HL-60/S4 treated with retinoic acid at 250 ng/mL for 4 days and 3 days (cell line): Measurements from ENCODE around the gene HOXB5.

ENCODE experiments used
- in situ Hi-C: fragments of 300-500 bp; cut with MboI; formaldehyde crosslinking; loops from 2 replicates; pipeline ENCODE4 v1.7.0; 2022; ENCODE audit warnings: low sequenced_read_pairs

The HOXB5 gene

DNA sequence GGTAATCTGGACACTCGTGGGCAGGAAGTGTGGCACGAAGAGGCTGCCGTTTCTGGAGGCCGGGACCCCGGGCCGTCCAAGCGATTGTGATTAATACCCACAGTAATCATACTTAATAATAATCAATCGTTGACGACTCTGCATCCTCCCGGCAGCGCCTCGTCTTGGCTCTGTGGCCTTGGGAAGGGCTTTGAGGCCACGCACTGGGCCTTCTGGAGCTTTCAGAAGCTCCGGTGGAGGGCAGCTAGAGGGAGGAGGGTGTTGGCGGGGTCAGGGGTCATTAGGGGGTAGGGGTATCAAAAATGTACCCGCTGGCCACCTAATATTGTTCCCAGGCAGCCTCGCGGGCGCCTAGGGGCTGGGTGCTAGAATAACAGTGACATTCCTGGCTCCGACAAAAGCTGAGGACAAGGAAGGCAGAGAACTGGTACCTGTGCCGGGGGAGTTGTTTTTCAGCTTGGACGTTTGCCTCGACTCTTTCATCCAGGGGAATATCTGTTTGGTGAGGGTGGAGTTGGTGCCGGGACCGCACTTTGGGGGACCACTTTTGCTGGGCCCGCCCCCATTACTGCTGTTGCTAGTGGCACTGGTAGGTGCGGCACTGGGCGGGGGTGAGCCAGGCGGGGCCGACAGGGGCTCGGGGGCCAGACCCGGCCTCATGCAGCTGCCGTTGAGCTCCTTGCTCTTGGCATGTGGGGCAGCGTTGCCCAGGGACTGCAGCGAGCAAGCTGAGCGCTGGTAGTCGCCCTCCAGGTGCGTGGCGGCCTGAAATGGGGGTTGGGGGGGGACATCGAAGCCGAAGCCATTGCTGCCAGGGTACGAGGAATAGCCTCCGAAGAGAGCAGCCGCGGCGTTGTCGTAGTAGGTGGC is 41.7 kb downstream of the HOXB5 start:
- in situ Hi-C loops, result no loop called here

GRCh38 chr17:48551214-48551555 is 42.4 kb downstream of the HOXB5 start:
- in situ Hi-C loops, result no loop called here

- in situ Hi-C loops, result no loop called here
These were observed 42.9 kb downstream of the HOXB5 start for GRCh38 chr17:48550502-48551213.

DNA sequence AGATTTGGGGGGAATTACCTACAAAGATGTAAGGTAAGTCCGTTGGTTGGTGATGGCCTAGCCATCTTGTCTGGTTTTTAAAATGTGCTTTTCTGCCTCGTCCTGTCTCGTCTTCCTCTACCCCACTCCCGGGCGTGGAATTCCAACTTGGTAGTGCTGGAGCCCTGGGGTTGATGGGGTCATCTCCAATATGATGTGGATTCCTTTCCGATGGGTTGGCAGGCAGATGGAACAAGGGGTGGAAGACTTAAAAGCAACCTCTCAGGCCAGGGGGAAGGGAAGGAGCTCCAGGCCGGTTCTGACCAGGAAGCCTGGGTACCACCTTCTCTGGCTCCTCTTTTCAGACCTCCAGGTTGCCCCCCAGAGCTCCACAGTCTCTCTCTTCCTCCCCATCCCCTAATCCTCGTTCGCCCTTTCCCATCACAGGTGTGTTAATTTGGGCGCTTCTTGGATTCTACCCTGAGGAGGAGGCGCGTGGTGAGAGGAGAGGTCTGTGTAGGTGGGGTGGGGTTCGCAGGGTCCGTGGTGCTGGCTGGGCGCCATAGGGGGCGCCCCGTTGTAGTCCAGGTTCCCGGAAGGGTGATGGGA is 43.6 kb downstream of the HOXB5 start:
- in situ Hi-C loops, result no loop called here

- in situ Hi-C loops, result no loop called here
These were observed 44.3 kb downstream of the HOXB5 start for GRCh38 chr17:48549281-48549630.

GRCh38 chr17:48548523-48549280 is 44.9 kb downstream of the HOXB5 start:
- in situ Hi-C loops, result no loop called here

DNA sequence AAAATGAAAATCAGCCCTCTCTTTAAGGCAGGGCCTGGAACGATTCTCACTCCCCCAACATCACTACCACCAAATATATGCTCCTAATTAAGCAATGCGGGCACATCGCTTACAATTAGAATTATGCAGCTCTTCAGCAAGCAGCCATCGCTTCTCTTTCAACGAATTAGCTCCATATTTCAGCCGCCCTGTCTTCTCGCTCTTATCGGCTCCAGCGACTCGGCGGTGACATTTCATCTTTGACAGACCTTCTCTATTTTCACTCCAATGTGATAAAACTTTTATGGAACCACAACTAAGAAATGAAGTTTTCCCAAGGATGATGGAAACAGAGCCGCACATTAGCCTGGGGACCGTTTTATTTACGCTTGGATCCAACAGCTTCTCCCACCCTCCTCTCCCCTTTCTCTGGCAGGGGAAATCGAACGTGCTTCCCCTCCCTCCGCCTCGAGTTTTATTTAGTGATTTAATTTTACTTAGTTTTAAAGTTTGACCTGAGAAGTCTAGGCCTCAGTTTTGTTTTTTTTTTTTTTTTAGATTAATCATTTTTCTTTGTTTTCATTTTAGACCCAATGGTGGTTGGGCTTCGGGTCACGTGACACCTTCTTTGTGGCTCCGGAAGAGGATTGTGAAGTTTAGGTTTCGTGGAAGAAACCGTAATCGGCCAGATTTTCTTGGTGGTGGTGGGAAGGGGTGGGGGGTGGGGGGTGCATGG is 45.6 kb downstream of the HOXB5 start:
- in situ Hi-C loops, result no loop called here

DNA sequence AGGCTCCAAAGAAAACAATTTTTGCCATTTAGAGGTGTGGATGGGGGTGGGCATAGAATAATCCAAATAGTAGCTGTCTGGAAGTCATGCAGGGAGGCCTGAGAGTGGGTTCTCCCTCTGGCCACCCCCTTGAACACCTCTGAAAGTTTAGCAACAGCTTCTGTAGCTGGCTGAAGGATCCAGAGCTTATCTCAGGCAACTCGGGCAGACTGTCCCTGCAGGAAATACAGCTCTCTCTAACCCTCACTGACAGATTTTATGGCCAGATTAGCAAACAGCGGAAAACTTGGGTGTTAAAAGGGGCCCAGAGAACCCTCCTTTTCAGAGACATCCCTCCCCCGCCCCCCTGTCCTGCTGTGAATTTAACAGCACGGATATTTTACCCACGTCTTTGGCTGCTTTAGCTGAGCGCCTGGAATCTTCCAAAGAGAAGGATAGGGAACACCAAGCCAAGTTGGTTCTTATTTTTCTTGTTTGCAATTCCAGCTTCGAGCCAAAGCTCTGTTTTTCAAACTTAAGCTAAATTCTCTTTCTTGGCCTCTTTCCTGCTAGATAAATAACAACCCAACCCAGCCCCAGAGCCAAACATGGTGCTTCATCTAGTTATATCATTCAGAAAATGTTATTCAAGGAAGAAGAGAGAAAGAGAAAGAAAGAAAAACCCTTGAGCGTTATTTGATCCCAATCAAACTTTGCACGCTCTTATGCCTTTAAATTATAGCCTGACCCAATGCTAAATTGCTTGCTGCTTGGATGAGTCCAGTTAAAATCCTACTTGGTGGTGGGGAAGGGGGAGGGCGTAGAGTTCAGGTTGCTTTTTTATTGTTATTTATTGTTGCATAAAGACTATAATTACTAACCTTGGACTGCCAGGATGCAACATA is 46.4 kb downstream of the HOXB5 start:
- in situ Hi-C loops, result no loop called here

GRCh38 chr17:48546137-48546923 is 47.2 kb downstream of the HOXB5 start:
- in situ Hi-C loops, result no loop called here

DNA sequence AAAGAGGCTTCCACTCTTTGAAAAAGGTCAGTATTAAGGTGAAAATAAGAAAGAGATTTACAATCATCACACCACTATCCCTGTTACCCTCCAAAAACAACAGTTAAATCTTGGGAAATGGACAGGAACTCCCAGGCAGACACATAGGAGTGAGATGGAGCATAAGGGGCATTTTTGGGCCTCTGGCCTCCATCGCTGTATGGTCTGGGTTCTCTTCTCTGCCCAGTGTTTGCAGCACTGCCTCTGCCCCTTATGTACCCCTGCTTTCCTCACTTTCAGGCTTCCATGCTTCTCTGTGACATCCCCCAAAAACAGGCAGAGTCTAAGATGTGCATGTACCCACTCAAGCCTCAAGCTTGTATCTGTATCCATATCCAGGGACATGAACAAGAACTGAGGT is 48.0 kb downstream of the HOXB5 start:
- in situ Hi-C loops, result no loop called here

DNA sequence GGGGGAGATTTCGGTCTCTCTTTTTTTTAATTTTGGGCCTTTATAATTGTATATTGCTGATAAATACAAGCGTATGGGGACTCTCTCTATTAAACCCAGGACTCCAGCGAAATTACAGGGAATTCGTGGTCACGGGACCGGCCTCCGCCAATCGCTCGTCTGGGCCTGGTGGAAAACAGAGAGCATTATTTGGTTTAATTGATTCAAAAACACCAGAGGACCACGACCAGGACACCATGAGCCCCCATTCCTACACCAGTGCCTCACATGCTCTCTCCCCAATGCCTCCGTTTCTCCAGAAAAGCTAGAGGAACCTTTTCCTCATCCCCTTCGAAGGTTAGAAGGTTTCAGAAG is 48.6 kb downstream of the HOXB5 start, which contains the start of gene HOXB2:
TSS of gene HOXB2 (minus strand) at position 88 of the 354 bp plus-strand sequence. CDS start 198 bp downstream, outside the sequence.
- in situ Hi-C loops, result no loop called here

DNA sequence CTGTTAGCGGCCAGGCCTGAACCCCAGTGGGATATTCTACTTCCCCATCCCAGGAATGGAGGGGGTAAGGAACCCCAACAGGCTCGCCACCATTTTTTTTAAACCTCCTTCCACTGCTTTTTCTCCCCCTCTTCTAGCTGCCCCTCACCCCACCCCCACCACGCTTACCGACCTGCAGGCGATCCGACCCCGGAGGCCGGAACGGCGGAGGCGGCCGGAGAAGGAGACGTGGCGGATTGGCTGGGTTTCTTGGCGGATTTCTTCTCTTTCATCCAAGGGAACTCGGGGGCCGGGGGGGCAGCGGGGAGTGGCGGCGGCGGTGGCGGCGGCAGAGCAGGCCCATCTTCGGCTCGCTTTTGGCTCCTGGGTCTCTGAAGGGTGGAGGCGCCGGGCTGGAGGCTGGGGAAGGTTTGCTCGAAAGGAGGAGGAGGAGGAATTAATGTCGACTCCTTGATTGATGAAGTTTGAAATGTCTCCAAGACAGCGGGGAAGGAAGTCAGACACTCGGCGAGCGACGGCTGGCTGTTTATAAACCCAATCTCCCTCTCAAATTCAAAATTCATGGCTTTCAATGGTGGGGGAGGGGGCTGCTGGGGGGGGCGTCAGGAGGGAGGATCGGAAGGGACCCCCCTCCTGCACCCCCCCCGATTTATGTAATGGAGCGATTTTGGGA is 49.1 kb downstream of the HOXB5 start:
- in situ Hi-C loops, result no loop called here

DNA sequence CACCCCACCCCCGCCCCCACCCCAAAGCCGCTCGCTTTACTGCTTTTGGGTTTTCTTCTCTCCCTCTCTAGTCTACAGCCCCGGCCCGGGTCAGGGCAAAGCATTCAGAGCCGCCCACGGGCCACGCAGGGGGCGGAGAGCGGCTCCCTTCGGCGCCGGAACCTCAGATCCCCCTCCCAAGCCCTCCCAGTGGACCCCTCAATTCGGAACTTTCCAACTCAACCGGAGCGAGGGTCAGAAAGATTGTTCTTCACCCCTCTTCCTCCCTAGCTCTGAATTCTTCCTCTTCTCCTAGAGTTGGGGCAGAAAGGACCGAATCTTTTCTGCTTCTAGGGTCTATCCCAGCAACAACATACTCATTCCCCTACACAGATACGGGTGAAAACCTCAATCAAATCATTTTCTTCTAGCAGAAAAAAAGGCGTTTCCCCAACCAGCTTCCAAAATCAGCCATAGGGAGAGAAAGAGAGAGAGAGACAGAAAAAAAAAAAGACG is 49.7 kb downstream of the HOXB5 start:
- in situ Hi-C loops, result no loop called here

DNA sequence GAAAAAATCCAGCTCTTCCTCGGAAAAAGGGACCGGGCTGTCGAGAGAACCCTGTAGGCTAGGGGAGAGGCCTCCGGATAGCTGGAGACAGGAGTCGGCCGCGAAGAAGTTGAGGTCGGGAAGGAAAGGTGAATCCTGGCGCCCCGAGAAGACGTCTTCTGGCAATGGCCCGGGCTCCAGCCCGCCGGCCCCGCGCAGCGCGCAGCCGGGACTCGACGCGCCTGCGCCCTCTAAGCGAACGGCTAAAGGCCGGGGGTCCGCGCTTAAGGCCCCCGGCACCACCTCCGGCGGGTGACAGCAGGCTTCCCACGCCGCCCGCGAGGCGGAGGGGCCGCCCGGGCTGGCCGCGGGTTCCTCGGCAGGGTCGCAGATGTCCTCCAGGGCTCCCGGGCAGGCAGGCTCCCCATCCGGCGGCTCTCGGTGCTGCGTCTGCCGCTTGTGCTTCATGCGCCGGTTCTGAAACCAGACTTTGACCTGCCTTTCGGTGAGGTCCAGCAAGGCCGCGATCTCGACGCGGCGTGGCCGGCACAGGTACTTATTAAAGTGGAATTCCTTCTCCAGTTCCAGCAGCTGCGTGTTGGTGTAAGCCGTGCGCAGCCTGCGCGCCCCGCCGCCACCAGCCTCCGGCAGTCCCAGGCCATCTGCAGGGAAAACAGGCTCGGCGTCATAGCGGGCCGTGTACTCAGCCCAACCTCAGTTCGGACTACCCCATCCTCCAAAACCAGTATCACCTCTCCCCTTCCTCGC is 50.3 kb downstream of the HOXB5 start:
- in situ Hi-C loops, result no loop called here

DNA sequence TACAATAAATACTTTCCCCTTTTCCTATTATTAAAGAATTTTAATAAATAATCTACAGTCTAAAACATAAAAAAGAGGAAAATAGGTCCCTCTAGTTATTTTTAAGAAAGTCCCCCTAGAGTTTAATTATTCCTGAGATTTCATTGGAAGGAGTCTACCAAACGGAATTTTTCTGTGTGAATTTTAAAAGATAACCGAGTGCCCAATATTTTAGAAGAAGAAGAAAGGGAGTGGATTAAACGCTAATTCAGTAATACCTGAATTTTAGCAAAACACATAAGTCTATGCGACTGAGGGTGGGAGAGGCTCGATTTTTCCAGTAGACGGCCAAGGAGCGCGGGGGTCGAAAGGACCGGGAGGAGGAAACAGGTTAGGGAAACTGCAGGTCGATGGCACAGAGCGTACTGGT is 50.9 kb downstream of the HOXB5 start:
- in situ Hi-C loops, result no loop called here

DNA sequence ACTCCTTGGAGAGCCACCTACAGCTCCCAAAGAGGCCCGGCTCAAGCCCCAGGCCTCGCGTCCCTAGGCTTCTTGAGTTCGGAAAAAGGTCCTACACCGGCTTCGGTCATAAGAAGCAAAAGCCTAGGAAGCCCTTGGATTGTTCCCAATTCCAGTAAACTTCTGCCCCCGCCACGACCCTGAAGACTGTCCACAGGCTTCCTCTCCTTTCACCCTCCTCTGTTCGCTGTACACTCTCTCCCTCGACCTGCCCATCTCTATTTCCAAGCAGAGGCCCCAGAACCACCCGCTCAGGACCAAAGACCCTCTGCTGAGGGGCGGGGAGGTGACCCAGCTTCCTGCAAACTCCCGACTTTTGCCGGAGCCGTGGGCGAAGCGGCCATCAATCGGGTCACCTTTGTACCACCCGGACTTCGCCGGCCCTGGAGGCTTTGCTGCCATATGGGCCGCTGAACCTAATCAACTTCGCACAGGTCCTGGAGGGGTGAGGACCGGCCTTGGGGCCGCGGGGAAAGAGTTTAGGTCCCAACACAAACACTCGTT is 51.4 kb downstream of the HOXB5 start:
- in situ Hi-C loops, result no loop called here

DNA sequence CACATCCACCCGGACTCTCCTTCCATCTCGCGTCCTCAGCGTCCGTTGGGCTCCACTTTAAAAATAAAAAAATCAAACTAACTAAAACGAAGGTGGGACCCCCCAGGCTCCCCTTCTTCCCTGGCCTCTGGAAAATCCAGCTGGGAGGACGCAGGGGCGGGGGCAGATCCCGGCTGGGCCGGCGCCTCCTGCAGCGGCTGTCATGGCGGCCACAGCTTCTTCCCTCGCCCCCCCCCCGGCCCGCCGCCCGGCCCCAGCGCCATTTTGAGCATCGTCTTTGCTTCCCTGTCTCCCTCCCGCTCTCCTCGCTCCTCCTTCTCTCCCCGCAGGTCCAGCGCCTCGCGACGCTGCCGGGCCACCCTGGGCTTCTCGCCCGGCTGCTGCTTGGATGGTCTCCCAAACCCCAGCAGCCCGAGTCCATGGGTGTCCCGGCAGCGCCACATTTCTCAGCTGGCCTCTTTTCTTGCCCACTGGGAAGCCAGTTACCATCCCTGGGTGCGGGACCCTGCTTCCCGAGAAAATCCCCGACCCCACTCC is 51.9 kb downstream of the HOXB5 start:
- in situ Hi-C loops, result no loop called here
